Stimulated activated CD4-positive, alpha-beta T cell treated with anti-CD3 and anti-CD28 coated beads, TNF-alpha, amount 100 ng/mL, for 24 hours (primary cell): ENCODE results near the gene NOX4.

Experiments used
- DNase-seq, 3 experiments: peaks; one replicate each; pipeline ENCODE4 v3.0.0-alpha.2; 2020; ENCODE audit warnings: low read depth in 3 of 3

NOX4 gene

DNA sequence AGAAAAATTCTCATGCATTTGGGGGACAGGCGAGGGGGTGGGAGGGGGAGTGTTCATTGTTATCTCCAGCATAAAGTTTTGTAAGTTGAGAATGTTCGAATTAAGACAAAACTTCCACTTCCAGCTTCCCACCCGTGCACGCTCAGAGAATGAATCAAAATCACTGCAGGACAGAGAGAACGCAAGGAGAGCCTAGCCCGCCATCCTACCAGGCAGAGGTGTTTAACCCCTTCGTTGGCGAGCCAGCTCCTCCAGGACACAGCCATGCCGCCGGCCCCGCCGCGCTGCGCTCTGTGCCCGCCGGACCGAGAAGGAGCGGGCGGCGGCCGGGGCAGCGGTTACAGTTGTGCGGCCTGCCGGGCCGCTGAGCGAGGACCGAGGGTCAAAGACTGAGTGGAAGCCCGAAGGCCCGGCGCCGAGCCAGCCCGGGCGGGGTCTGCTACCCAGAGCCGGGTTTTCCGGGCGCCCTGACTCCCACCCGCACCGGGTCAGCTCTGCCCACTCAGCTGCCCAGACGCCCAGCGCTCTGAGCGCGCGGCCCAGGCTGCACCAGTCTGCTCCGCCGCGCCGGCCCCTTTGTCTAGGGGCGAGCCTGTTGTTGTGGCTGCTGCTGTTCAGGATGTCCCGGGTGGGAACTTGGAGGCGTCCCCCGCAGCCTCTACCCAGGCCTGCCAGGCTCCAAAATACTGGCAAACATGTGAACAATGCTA, at the start of gene NOX4:
Gene NOX4, minus strand, starts transcription at position 395 of the 710 bp plus-strand sequence. Its CDS starts 129 bp downstream, at position 266.
- DNase-seq, result no peak

- DNase-seq, result no peak
These were observed 49.7 kb upstream of the NOX4 start for GRCh38 chr11:89540826-89541225.

DNA sequence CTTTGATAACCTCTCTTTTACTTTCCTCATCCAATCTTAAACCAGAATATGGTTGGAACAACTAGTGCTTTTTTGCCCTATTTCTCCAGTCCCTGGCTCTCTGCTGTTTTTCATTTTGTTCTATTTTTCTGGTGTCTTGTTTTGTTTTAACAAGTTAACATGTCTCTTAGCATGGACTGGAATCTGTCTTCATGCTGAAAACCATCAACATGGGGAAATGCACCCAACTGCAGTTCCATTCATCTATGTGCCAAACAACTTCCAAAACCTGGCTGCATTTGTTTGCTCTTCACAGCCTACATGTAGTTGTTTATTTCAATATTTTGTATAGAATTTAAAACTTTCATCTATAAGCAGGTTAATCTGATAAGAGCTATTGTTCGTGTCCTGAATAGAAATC, 46.8 kb upstream of the NOX4 start:
- no peak for DNase-seq

GRCh38 chr11:89536926-89537325, 45.8 kb upstream of the NOX4 start:
- DNase-seq, result no peak

DNA sequence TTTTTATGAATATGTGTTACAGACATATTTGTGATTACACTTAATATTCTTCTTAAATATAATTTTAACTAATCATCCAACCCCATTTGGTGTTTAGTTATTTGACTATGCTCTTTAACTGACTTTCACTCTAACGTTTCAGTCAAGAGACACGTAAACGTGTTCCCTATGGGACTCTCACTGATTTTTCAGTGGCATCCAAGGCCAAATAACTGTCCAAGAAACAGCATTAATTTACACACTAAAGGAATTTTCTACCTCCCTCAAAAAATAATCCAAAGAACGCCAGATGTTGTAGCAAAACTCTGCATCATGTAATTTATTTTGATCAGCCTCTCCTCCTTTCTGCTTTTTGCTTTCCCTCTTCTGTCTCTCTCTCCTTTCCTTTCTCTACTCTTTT, 44.0 kb upstream of the NOX4 start:
- DNase-seq, result no peak

GRCh38 chr11:89529626-89530380, 38.6 kb upstream of the NOX4 start:
- no peak for DNase-seq

GRCh38 chr11:89521792-89522191, 30.6 kb upstream of the NOX4 start:
- DNase-seq, result no peak

DNA sequence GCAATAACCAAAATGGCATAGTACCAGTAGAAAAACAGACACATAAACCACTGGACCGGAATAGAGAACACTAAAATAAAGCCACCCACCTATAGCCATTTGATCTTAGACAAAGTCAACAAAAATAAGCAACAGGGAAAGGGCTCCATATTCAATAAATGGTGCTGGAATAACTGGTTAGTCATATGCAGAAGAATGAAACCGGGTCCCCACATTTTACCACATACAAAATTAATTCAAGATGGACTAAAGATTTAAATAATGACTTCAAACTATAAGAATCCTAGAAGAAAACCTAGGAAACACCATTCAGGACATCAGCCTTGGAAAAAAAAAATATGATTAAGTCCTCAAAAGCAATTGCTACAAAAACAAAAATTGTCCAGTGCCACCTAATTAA, 30.1 kb upstream of the NOX4 start:
- DNase-seq, result no peak

GRCh38 chr11:89516496-89516895, 25.3 kb upstream of the NOX4 start:
- no peak for DNase-seq

DNA sequence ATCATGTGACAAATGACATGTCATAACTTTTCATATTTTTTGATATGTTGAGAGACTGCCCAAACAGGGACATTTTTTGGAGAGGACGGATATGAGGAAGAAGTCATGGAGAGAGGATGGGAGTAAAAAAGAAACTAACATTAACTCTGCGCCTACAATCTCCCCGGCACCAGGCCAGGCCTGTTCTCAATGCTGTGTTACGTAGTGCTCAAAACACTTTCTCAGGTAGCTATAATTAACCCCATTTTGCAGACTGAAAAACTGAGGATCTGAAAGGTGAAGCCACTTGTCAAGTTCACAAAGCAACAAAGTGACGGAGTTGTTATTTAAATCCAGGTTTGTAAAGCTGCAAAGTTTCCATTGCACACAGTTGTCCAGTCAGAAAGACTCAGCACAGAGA, 17.4 kb upstream of the NOX4 start:
- no peak for DNase-seq

DNA sequence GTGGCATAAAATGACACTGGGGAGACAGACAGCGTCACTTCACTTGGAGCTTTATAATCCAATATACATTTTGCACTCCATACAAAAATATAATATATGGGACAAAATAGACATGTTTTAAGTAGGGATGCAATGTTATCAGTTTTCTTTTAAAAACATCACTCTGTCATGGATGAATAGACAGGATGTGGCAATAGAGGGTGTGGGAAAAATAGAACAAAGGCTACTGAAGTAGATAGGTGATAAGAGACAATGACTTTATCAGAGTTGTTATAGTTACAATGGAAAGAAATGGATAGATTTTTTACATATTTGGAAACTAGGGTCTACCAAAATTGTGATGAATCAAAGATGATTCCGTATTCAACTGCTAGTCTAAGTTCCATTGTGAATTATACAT, 13.1 kb upstream of the NOX4 start:
- no peak for DNase-seq

- DNase-seq, result no peak
These were observed 12.2 kb upstream of the NOX4 start for GRCh38 chr11:89503422-89503821.

DNA sequence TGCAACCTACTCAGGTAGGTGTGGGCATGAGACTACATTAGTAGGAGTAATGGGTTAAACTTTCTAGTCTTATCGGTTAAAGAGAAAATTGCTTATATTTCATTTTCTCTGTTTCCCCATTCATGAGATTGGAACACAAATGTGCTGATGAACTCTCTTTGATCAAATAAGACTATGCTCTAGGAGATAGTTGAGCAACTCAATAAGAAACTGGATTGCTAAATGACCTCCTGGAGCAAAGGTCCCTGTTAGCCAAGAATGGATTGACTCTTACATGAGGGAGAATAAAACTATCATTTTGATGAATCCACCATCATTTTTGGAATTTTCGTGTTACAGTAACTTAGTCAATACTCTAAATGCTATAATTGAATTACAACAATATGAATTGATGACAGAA, 11.1 kb upstream of the NOX4 start:
- no peak for DNase-seq

- DNase-seq, result no peak
These were observed 9.2 kb upstream of the NOX4 start for GRCh38 chr11:89500336-89500735.

DNA sequence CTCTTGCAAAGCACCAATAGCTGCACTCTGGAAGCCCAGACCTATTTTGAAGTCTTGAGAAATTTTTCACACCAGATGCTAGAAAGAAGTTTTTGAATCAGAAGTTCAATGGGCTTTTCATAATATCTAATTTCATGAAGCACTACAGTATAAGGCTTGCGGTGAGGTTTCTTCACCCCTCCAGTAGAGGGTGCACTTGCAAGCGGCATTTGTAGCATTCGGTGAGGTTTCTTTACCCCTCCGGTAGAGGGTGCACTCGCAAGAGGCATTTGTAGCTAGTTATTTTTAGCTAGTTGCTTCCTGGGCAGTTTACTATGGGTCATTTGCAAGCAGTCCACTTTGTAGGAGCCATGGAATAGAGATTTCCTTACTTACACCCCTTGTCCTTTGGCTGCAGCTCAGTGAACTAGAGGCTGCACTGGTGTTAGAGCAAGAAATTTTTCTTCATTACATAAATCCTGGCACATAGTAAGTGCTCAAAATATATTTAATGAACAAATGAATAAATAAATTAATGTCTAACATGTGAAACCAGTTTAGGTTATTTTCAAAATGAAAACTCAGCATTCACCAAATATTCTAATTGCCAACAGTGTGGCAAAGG, 7.8 kb upstream of the NOX4 start:
- DNase-seq, result no peak

DNA sequence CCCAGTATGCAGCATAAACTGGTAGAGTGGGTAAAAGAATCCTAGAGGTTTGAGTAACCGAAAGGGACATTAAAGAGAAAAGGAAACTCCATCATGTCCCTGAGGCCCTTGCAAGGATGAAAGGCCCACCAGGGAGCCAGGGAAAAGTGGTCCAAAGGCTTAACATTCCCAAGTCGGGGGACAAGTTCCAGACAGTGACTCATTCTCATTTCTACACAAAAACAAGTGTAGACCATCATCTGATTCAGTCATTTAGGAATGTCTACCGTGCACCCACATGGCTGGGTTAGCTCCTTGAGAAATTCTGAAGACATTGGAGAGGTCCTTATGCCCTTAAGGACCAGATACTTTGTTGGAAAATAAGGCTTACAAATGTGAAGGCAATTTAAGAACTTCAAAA, 4.8 kb upstream of the NOX4 start:
- DNase-seq, result no peak

GRCh38 chr11:89493431-89493830, 2.3 kb upstream of the NOX4 start:
- no peak for DNase-seq

DNA sequence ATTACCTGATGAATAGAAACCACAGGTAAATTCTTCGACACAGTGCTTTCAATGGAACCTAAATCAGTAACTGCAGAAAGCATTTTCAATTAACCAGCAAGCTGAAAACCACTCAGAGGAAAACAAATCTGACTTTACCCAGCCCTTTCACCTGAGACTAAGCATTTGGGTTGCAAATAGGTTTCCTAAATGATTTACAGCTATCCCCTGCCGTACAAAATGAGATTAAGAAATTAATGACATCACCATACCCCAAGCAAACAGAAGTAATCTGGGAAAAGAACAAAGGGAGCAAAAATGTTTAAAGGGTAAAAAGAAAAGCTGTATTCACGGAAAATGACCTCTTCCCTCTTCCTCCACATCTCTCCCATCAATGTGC, 584 bp downstream of the NOX4 start:
- no peak for DNase-seq

GRCh38 chr11:89489930-89490329, 1.2 kb downstream of the NOX4 start:
- DNase-seq, result no peak

GRCh38 chr11:89487016-89487415, 4.2 kb downstream of the NOX4 start:
- no peak for DNase-seq

DNA sequence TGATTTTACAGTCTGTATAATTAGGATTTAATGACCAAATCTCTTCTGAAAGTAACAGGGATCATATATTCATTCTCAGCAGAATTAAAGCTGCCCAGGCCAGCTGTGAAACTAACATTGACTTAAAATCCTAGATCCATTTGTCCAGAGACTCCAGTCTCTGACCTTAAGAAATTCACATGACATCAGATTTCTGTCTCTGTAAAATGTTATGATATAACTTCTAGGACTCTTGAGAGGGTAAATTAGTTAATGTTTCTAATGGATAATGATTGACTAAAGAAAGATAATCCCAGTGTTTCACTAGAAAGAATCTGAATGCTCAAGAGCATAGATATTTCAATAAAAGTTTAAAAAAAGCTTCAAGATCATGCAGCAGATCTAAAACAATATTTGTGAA, 6.3 kb downstream of the NOX4 start:
- DNase-seq, result no peak

GRCh38 chr11:89477175-89477574, 14.0 kb downstream of the NOX4 start:
- no peak for DNase-seq

GRCh38 chr11:89463266-89463780, 27.9 kb downstream of the NOX4 start:
- DNase-seq, result no peak
